WTC11 (cell line): ENCODE results near the gene SNAP47. TPM values are rescaled to one million over a fixed set of nuclear protein-coding genes. Genes with fewer than 3 reads are reported as not detected.

Experiments
- ATAC-seq: fragments of 200-7000 bp; cut with Tn5 transposase; 2 replicates; pipeline ENCODE4 v1.10.0; 2021; ENCODE audit warnings: mild to moderate bottlenecking, moderate library complexity
- CTCF ChIA-PET: fragments of 300-600 bp; sonication (Branson Sonifier 250); formaldehyde crosslinking; loops from one replicate; lab custom pipeline; 2021; ENCODE audit warnings: antibody characterized with exemption; lab: Charles Lee
- POLR2A ChIA-PET: fragments of 350-600 bp; sonication (Branson Sonifier 250); formaldehyde crosslinking; loops from one replicate; lab custom pipeline; 2021; ENCODE audit warnings: antibody characterized with exemption; lab: Charles Lee
- DNase-seq: peaks from one replicate; pipeline ENCODE4 v3.0.0; 2021; ENCODE audit warnings: low spot score
- H3K27ac Mint-ChIP-seq: 2 replicates; pipeline ENCODE4 v1.8.0; 2021; ENCODE audit warnings: mixed read lengths
- H3K27me3 Mint-ChIP-seq: 2 replicates; pipeline ENCODE4 v1.8.0; 2021; ENCODE audit warnings: low read depth, mild to moderate bottlenecking, moderate library complexity, mixed read lengths
- H3K36me3 Mint-ChIP-seq: 2 replicates; pipeline ENCODE4 v1.8.0; 2021; ENCODE audit warnings: mixed read lengths
- H3K4me1 Mint-ChIP-seq: 2 replicates; pipeline ENCODE4 v1.8.0; 2022; ENCODE audit warnings: mixed read lengths
- H3K4me3 Mint-ChIP-seq: 2 replicates; pipeline ENCODE4 v1.8.0; 2021; ENCODE audit warnings: mild to moderate bottlenecking, moderate library complexity, mixed read lengths
- H3K9me3 Mint-ChIP-seq: 2 replicates; pipeline ENCODE4 v1.8.0; 2021; ENCODE audit warnings: mixed read lengths
- ELF4 ChIP-seq: sonication (generic); formaldehyde crosslinking; IDR thresholded peaks from 2 replicates; pipeline ENCODE4 v1.8.1; 2022; ENCODE audit warnings: low read depth, mild to moderate bottlenecking, moderate library complexity, missing genetic modification reagents
- EMX1 ChIP-seq: fragments of 250-450 bp; sonication (Bioruptor Pico); IDR thresholded peaks from 2 replicates; pipeline ENCODE4 v1.8.0; 2021; ENCODE audit warnings: mild to moderate bottlenecking
- ESRRA ChIP-seq: sonication (generic); formaldehyde crosslinking; IDR thresholded peaks from 2 replicates; pipeline ENCODE4 v1.8.1; 2022; ENCODE audit warnings: mild to moderate bottlenecking, missing genetic modification reagents, borderline replicate concordance
- ETV6 ChIP-seq: sonication (generic); formaldehyde crosslinking; IDR thresholded peaks from 2 replicates; pipeline ENCODE4 v1.8.1; 2022; ENCODE audit warnings: mild to moderate bottlenecking, missing genetic modification reagents
- FOXJ3 ChIP-seq: sonication (generic); formaldehyde crosslinking; IDR thresholded peaks from 2 replicates; pipeline ENCODE4 v1.9.0; 2021; ENCODE audit warnings: missing genetic modification reagents, mild to moderate bottlenecking, borderline replicate concordance
- GRHL2 ChIP-seq: fragments of 250-450 bp; sonication (Bioruptor Pico); IDR thresholded peaks from 2 replicates; pipeline ENCODE4 v1.8.0; 2022; ENCODE audit warnings: mild to moderate bottlenecking, moderate library complexity; ENCODE audit not compliant: insufficient replicate concordance, severe bottlenecking
- HMGA2 ChIP-seq: fragments of 250-450 bp; sonication (Bioruptor Pico); IDR thresholded peaks from 2 replicates; pipeline ENCODE4 v1.4.0; 2021; ENCODE audit warnings: mild to moderate bottlenecking, moderate library complexity
- IRF2 ChIP-seq: sonication (generic); formaldehyde crosslinking; IDR thresholded peaks from 2 replicates; pipeline ENCODE4 v1.8.0; 2022; ENCODE audit warnings: low read depth, missing genetic modification reagents, borderline replicate concordance
- MXD4 ChIP-seq: fragments of 250-450 bp; sonication (Bioruptor Pico); IDR thresholded peaks from 2 replicates; pipeline ENCODE4 v1.8.0; 2021; ENCODE audit warnings: mild to moderate bottlenecking, moderate library complexity, borderline replicate concordance
- MYBL2 ChIP-seq: sonication (generic); formaldehyde crosslinking; IDR thresholded peaks from 2 replicates; pipeline ENCODE4 v1.8.1; 2023; ENCODE audit warnings: mild to moderate bottlenecking, moderate library complexity, missing genetic modification reagents
- NFYB ChIP-seq: sonication (generic); formaldehyde crosslinking; conservative IDR thresholded peaks from 2 replicates; pipeline ENCODE4 v1.8.0; 2022; ENCODE audit warnings: low read depth, missing genetic modification reagents
- NR1H2 ChIP-seq: sonication (generic); formaldehyde crosslinking; IDR thresholded peaks from 2 replicates; pipeline ENCODE4 v1.9.0; 2021; ENCODE audit warnings: mild to moderate bottlenecking, moderate library complexity, missing genetic modification reagents
- NR2C2 ChIP-seq: sonication (generic); formaldehyde crosslinking; IDR thresholded peaks from 2 replicates; pipeline ENCODE4 v1.8.0; 2022; ENCODE audit warnings: mild to moderate bottlenecking, missing genetic modification reagents
- PRRX2 ChIP-seq: fragments of 250-450 bp; sonication (Bioruptor Pico); IDR thresholded peaks from 2 replicates; pipeline ENCODE4 v1.8.0; 2021; ENCODE audit warnings: mild to moderate bottlenecking
- SMAD3 ChIP-seq: sonication (generic); formaldehyde crosslinking; IDR thresholded peaks from 2 replicates; pipeline ENCODE4 v1.8.0; 2022; ENCODE audit warnings: missing genetic modification reagents, mild to moderate bottlenecking, borderline replicate concordance
- SMAD4 ChIP-seq: sonication (generic); formaldehyde crosslinking; IDR thresholded peaks from 2 replicates; pipeline ENCODE4 v1.8.0; 2022; ENCODE audit warnings: mild to moderate bottlenecking, missing genetic modification reagents
- ZNF232 ChIP-seq: sonication (generic); formaldehyde crosslinking; IDR thresholded peaks from 2 replicates; pipeline ENCODE4 v1.8.0; 2022; ENCODE audit warnings: mild to moderate bottlenecking, missing genetic modification reagents
- ZNF423 ChIP-seq: fragments of 250-450 bp; sonication (Bioruptor Pico); IDR thresholded peaks from 2 replicates; pipeline ENCODE4 v2.1.2; 2022; ENCODE audit warnings: mild to moderate bottlenecking, moderate library complexity
- total RNA-seq: library from RNA; stranded (reverse); gene quantifications from 3 replicates; pipeline ENCODE4 v1.2.3, GENCODE V29; 2021
- TF ChIP-seq, protein P1 (sequence below): fragments of 250-450 bp; sonication (Bioruptor Pico); IDR thresholded peaks from 2 replicates; pipeline ENCODE4 v1.8.0; 2021; ENCODE audit warnings: mild to moderate bottlenecking
- TF ChIP-seq, protein P2 (sequence below): sonication (generic); formaldehyde crosslinking; IDR thresholded peaks from 2 replicates; pipeline ENCODE4 v1.8.1; 2022; ENCODE audit warnings: low read depth, mild to moderate bottlenecking, moderate library complexity, missing genetic modification reagents, borderline replicate concordance
- TF ChIP-seq, protein P3 (sequence below): fragments of 250-450 bp; sonication (Bioruptor Pico); IDR thresholded peaks from 2 replicates; pipeline ENCODE4 v2.1.2; 2022; ENCODE audit warnings: mild to moderate bottlenecking, moderate library complexity
- TF ChIP-seq, protein P4 (sequence below): sonication (generic); formaldehyde crosslinking; IDR thresholded peaks from 2 replicates; pipeline ENCODE4 v1.8.1; 2023; ENCODE audit warnings: mild to moderate bottlenecking, moderate library complexity, missing genetic modification reagents
- TF ChIP-seq, protein P5 (sequence below): sonication (generic); formaldehyde crosslinking; IDR thresholded peaks from 2 replicates; pipeline ENCODE4 v1.8.1; 2022; ENCODE audit warnings: mild to moderate bottlenecking, missing genetic modification reagents, moderate library complexity, borderline replicate concordance
- TF ChIP-seq, protein P6 (sequence below): fragments of 250-450 bp; sonication (Bioruptor Pico); IDR thresholded peaks from 2 replicates; pipeline ENCODE4 v1.9.0; 2021; ENCODE audit warnings: mild to moderate bottlenecking, borderline replicate concordance
- TF ChIP-seq, protein P7 (sequence below): sonication (generic); formaldehyde crosslinking; IDR thresholded peaks from 2 replicates; pipeline ENCODE4 v1.8.1; 2023; ENCODE audit warnings: mild to moderate bottlenecking, missing genetic modification reagents

SNAP47 gene
- total RNA-seq, 1 experiment from 2014 or later, result 50.8 TPM

DNA sequence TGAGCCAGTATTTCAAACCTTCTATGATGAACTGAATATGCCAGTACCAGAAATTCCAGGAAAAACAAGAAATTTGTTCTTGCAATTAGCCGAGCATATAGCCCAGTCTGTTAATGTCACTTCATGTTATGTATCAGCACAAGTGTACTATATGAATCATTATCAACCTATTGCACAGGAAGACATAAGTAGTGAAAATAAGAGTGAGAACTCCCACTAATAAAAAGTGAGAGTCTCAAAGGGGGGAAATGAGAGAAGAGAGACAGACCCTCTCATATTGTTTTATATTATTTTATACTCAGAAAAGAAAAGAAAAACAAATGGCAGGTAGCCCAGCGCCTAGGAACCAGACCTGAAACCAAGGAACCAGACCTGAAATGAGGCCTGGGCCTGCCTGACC, 16.3 kb upstream of the SNAP47 start:
- Mint-ChIP-seq H3K27ac (no peak overlapping the region), H3K9me3 (peaks cover 94% of the 10 kb centered on the region), H3K27me3 (peaks cover 70% of the 10 kb centered on the region), H3K4me1 (peaks cover 7% of the 10 kb centered on the region), H3K4me3 (no peak overlapping the region), H3K36me3 (peaks cover 85% of the 10 kb centered on the region)
- TF ChIP-seq HMGA2 (CRISPR knock-in tag), result no peak
- TF ChIP-seq, protein P1, sequence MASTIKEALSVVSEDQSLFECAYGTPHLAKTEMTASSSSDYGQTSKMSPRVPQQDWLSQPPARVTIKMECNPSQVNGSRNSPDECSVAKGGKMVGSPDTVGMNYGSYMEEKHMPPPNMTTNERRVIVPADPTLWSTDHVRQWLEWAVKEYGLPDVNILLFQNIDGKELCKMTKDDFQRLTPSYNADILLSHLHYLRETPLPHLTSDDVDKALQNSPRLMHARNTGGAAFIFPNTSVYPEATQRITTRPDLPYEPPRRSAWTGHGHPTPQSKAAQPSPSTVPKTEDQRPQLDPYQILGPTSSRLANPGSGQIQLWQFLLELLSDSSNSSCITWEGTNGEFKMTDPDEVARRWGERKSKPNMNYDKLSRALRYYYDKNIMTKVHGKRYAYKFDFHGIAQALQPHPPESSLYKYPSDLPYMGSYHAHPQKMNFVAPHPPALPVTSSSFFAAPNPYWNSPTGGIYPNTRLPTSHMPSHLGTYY (CRISPR knock-in tag), result no peak
- no peak for TF ChIP-seq PRRX2 (CRISPR knock-in tag)
- no peak for TF ChIP-seq EMX1 (CRISPR knock-in tag)
- TF ChIP-seq ZNF423 (CRISPR knock-in tag), result no peak
- TF ChIP-seq MXD4, result no peak
- no peak for TF ChIP-seq NFYB (CRISPR knock-in tag)
- TF ChIP-seq NR2C2 (CRISPR knock-in tag), result no peak
- TF ChIP-seq, protein P2, sequence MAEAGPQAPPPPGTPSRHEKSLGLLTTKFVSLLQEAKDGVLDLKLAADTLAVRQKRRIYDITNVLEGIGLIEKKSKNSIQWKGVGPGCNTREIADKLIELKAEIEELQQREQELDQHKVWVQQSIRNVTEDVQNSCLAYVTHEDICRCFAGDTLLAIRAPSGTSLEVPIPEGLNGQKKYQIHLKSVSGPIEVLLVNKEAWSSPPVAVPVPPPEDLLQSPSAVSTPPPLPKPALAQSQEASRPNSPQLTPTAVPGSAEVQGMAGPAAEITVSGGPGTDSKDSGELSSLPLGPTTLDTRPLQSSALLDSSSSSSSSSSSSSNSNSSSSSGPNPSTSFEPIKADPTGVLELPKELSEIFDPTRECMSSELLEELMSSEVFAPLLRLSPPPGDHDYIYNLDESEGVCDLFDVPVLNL (CRISPR knock-in tag), result no peak
- no peak for TF ChIP-seq FOXJ3 (CRISPR knock-in tag)
- TF ChIP-seq SMAD3 (CRISPR knock-in tag), result no peak
- TF ChIP-seq GRHL2 (CRISPR knock-in tag), result no peak
- TF ChIP-seq NR1H2 (CRISPR knock-in tag), result no peak
- TF ChIP-seq, protein P3, sequence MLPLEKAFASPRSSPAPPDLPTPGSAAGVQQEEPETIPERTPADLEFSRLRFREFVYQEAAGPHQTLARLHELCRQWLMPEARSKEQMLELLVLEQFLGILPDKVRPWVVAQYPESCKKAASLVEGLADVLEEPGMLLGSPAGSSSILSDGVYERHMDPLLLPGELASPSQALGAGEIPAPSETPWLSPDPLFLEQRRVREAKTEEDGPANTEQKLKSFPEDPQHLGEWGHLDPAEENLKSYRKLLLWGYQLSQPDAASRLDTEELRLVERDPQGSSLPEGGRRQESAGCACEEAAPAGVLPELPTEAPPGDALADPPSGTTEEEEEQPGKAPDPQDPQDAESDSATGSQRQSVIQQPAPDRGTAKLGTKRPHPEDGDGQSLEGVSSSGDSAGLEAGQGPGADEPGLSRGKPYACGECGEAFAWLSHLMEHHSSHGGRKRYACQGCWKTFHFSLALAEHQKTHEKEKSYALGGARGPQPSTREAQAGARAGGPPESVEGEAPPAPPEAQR (CRISPR knock-in tag), result no peak
- TF ChIP-seq, protein P4, sequence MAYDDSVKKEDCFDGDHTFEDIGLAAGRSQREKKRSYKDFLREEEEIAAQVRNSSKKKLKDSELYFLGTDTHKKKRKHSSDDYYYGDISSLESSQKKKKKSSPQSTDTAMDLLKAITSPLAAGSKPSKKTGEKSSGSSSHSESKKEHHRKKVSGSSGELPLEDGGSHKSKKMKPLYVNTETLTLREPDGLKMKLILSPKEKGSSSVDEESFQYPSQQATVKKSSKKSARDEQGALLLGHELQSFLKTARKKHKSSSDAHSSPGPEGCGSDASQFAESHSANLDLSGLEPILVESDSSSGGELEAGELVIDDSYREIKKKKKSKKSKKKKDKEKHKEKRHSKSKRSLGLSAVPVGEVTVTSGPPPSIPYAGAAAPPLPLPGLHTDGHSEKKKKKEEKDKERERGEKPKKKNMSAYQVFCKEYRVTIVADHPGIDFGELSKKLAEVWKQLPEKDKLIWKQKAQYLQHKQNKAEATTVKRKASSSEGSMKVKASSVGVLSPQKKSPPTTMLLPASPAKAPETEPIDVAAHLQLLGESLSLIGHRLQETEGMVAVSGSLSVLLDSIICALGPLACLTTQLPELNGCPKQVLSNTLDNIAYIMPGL, result no peak
- TF ChIP-seq MYBL2 (CRISPR knock-in tag), result no peak
- no peak for TF ChIP-seq ELF4 (CRISPR knock-in tag)
- ChIA-PET POLR2A (no interaction called here), CTCF (interaction anchor here (1.2 kb wide), 1 partner anchor 12 kb away, joined by 3 read pairs; no protein-coding TSS in a partner anchor)
- ATAC-seq, result no peak
- DNase-seq, result no peak

DNA sequence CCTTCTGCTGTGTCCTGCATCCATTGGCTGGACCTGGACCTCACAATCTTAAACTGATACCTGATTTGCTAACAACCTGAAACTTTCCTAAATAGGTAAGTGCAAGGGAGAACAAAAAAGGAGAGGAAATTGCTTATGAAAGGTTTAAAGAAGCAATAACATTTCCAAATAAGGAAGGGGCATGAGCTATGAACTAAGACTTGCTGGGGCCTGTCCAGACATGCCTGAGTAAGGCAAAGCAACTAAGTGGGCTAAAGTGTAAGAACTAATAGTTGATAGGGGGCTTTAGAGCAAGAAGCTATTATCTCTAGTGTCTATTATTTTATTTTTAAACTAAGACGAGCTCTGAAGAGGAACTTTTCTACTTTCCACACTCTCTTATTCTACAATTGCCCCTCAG, 11.8 kb upstream of the SNAP47 start:
- no peak overlapping the region for H3K4me3 Mint-ChIP-seq
- H3K27ac Mint-ChIP-seq, result no peak overlapping the region
- DNase-seq, result no peak
- CTCF ChIA-PET, result interaction anchor here (1.0 kb wide), 1 partner anchor 181 kb away, joined by 4 read pairs; no protein-coding TSS in a partner anchor
- H3K4me1 Mint-ChIP-seq, result peaks cover 20% of the 10 kb centered on the region
- H3K27me3 Mint-ChIP-seq, result peaks cover 54% of the 10 kb centered on the region
- POLR2A ChIA-PET, result no interaction called here
- peaks cover 58% of the 10 kb centered on the region for H3K36me3 Mint-ChIP-seq
- peaks cover 65% of the 10 kb centered on the region for H3K9me3 Mint-ChIP-seq
- no peak for ATAC-seq
- TF ChIP-seq IRF2 (CRISPR knock-in tag) (no peak), HMGA2 (CRISPR knock-in tag) (no peak), ETV6 (CRISPR knock-in tag) (no peak), ESRRA (CRISPR knock-in tag) (no peak), SMAD4 (no peak), ZNF232 (CRISPR knock-in tag) (no peak)
- TF ChIP-seq, protein P5, sequence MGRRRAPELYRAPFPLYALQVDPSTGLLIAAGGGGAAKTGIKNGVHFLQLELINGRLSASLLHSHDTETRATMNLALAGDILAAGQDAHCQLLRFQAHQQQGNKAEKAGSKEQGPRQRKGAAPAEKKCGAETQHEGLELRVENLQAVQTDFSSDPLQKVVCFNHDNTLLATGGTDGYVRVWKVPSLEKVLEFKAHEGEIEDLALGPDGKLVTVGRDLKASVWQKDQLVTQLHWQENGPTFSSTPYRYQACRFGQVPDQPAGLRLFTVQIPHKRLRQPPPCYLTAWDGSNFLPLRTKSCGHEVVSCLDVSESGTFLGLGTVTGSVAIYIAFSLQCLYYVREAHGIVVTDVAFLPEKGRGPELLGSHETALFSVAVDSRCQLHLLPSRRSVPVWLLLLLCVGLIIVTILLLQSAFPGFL (CRISPR knock-in tag), result no peak
- TF ChIP-seq, protein P6, sequence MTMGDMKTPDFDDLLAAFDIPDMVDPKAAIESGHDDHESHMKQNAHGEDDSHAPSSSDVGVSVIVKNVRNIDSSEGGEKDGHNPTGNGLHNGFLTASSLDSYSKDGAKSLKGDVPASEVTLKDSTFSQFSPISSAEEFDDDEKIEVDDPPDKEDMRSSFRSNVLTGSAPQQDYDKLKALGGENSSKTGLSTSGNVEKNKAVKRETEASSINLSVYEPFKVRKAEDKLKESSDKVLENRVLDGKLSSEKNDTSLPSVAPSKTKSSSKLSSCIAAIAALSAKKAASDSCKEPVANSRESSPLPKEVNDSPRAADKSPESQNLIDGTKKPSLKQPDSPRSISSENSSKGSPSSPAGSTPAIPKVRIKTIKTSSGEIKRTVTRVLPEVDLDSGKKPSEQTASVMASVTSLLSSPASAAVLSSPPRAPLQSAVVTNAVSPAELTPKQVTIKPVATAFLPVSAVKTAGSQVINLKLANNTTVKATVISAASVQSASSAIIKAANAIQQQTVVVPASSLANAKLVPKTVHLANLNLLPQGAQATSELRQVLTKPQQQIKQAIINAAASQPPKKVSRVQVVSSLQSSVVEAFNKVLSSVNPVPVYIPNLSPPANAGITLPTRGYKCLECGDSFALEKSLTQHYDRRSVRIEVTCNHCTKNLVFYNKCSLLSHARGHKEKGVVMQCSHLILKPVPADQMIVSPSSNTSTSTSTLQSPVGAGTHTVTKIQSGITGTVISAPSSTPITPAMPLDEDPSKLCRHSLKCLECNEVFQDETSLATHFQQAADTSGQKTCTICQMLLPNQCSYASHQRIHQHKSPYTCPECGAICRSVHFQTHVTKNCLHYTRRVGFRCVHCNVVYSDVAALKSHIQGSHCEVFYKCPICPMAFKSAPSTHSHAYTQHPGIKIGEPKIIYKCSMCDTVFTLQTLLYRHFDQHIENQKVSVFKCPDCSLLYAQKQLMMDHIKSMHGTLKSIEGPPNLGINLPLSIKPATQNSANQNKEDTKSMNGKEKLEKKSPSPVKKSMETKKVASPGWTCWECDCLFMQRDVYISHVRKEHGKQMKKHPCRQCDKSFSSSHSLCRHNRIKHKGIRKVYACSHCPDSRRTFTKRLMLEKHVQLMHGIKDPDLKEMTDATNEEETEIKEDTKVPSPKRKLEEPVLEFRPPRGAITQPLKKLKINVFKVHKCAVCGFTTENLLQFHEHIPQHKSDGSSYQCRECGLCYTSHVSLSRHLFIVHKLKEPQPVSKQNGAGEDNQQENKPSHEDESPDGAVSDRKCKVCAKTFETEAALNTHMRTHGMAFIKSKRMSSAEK (CRISPR knock-in tag), result no peak
- TF ChIP-seq, protein P7, sequence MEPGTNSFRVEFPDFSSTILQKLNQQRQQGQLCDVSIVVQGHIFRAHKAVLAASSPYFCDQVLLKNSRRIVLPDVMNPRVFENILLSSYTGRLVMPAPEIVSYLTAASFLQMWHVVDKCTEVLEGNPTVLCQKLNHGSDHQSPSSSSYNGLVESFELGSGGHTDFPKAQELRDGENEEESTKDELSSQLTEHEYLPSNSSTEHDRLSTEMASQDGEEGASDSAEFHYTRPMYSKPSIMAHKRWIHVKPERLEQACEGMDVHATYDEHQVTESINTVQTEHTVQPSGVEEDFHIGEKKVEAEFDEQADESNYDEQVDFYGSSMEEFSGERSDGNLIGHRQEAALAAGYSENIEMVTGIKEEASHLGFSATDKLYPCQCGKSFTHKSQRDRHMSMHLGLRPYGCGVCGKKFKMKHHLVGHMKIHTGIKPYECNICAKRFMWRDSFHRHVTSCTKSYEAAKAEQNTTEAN (CRISPR knock-in tag), result no peak
